ENCODE data around the gene MYH13. TPM values are rescaled to one million over a fixed set of nuclear protein-coding genes. Genes with fewer than 3 reads are reported as not detected.
A peak's percentile ranks its signal among the peaks of the same experiment; 100 is the strongest.

Gene MYH13
- total and polyA plus RNA-seq, 10 of the 15 experiments (the other 5 are each of a cell fraction or from before 2014, with no cell fraction given) = 0.01 to 0.04 (median 0.03) TPM; not detected in 4

DNA sequence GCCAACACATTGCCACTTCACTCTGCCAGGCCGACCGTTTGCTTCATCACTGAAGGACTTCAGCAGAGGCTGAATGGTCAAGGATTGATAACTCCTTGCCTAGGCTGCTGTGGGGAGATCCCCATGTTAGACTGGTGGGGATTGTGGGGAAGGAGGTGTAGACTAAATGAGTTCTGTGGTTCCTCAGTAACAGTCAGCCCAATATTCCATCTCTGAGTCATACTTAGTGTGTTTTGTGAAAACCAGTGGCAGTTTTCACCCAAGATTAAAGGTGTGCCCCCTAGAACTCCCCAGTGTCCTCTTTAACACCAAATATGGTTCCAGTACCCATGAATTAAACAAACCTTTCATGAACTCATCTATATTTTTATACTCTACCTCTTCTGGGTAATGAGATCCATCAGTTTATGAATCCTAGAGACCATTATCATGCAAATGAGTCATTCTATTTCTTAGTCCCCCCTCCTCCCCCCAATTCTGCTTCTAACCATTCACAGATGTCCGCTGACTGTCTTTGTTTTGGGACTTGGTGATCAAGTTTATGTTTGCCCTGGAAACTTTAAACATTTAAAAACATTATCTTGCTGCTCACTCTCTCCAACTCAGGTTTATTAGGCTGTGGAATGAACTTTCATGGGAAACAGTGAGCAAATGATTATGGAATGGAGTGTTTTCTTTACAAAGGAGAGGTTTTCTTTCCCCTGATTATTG is 107.6 kb downstream of the MYH13 start:
- WGBS (ENCODE audit: insufficient coverage, insufficient replicate concordance, low lambda C conversion rate, missing lambda C conversion rate) = 0% methylated on average over 3 of the region's 3 CpGs
- H3K9ac ChIP-seq (ENCODE audit: control insufficient read depth, insufficient read depth, low read length) = no peak overlapping the region
- CTCF ChIA-PET = no interaction called here
- POLR2A ChIA-PET = no interaction called here
- H3K4me2 ChIP-seq (ENCODE audit: control insufficient read depth, insufficient read depth) = no peak overlapping the region
- no peak overlapping the region for H3K4me3 ChIP-seq
- H3K79me2 ChIP-seq (ENCODE audit: control insufficient read depth, insufficient read depth, low read length) = no peaks in the 10 kb centered on the region
- in situ Hi-C loops (cut with MboI) = no loop called here
- SMC1A ChIA-PET (ENCODE audit: uncharacterized antibody, unreplicated experiment) = no interaction called here
- TF ChIP-seq RUNX3 (IDR thresholded peaks at IDR 0.05; ENCODE audit: low read length) (peak; percentile 48; the same call in 1 of the 2 replicates), ZZZ3 (IDR thresholded peaks at IDR 0.05; ENCODE audit: control insufficient read depth, insufficient read length, low read depth) (no peak), ESRRA (IDR thresholded peaks at IDR 0.05; ENCODE audit: low read length) (no peak)
- H3K4me1 ChIP-seq (ENCODE audit: control insufficient read depth, insufficient read depth, low read length) = peaks cover 7% of the 10 kb centered on the region
- H3K27ac ChIP-seq (ENCODE audit: control insufficient read depth, insufficient read depth) = no peak overlapping the region
- ATAC-seq (peak; percentile 88), DNase-seq (ENCODE audit: low read depth, low spot score) (peak; percentile 23), FAIRE-seq (no peak)
- no peaks in the 10 kb centered on the region for H3K27me3 ChIP-seq (replicated peaks in 1 of 2; ENCODE audit: control insufficient read depth in 2 of 2, insufficient read depth in 2 of 2, low read length in 1 of 2)
- BruUV-seq (replicated peaks) = no TSS peak
- H4K20me1 ChIP-seq (ENCODE audit: control insufficient read depth, insufficient read depth) = no peaks in the 10 kb centered on the region
- H3K9me3 ChIP-seq (replicated peaks; ENCODE audit: control insufficient read depth, insufficient read depth, low read length) = peaks cover 8% of the 10 kb centered on the region
- RAD21 ChIA-PET (ENCODE audit: unreplicated experiment) = no interaction called here
- no peak overlapping the region; the same call in 1 of the 2 replicates for H2AFZ ChIP-seq (ENCODE audit: control insufficient read depth, low read depth, low read length)
- no peaks in the 10 kb centered on the region for H3K36me3 ChIP-seq (ENCODE audit: control insufficient read depth in 2 of 2, insufficient read depth in 2 of 2, low read length in 1 of 2)
- intact Hi-C loops (cut with micrococcal nuclease; ENCODE audit: unreplicated experiment) = no loop called here

DNA sequence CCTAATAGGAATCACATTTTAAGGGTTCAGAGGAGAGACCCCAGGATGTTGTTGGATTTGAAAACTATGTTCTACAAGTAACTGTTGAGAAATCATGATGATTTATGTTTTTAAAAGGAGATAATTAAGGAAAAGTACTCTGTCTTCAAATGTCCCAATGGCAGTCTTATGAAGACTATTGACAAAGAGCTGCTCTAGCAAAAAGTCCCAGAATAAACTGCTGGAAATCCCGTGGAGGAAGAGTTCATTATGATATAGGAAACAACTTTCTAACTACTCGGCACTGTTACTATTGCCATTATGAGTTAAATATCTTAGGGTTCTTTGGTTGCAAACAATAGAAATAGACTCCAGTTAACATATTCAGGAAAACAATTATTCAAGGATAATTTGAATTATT is 108.8 kb downstream of the MYH13 start:
- no peak overlapping the region for H3K4me2 ChIP-seq (ENCODE audit: control insufficient read depth, insufficient read depth)
- FAIRE-seq (no peak), ATAC-seq (no peak), DNase-seq (ENCODE audit: low read depth, low spot score) (no peak)
- peaks cover 8% of the 10 kb centered on the region for H3K9me3 ChIP-seq (replicated peaks; ENCODE audit: control insufficient read depth, insufficient read depth, low read length)
- in situ Hi-C loops (cut with MboI) = no loop called here
- H3K4me3 ChIP-seq = no peak overlapping the region
- TF ChIP-seq TARDBP (IDR thresholded peaks at IDR 0.05; ENCODE audit: borderline replicate concordance) (no peak), CREM (IDR thresholded peaks at IDR 0.05; ENCODE audit: low read depth) (no peak), POLR2AphosphoS2 (IDR thresholded peaks at IDR 0.05; ENCODE audit: low read depth, low read length) (no peak), HDAC2 (IDR thresholded peaks at IDR 0.05) (no peak), SIX5 (IDR thresholded peaks at IDR 0.05; ENCODE audit: low read depth, low read length, severe bottlenecking) (no peak), NR2C1 (IDR thresholded peaks at IDR 0.05) (no peak)
- TF ChIP-seq, protein P1, sequence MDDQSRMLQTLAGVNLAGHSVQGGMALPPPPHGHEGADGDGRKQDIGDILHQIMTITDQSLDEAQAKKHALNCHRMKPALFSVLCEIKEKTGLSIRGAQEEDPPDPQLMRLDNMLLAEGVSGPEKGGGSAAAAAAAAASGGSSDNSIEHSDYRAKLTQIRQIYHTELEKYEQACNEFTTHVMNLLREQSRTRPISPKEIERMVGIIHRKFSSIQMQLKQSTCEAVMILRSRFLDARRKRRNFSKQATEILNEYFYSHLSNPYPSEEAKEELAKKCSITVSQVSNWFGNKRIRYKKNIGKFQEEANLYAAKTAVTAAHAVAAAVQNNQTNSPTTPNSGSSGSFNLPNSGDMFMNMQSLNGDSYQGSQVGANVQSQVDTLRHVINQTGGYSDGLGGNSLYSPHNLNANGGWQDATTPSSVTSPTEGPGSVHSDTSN (IDR thresholded peaks at IDR 0.05; ENCODE audit: insufficient replicate concordance, low read depth, low read length) = no peak
- TF ChIP-seq, protein P2, sequence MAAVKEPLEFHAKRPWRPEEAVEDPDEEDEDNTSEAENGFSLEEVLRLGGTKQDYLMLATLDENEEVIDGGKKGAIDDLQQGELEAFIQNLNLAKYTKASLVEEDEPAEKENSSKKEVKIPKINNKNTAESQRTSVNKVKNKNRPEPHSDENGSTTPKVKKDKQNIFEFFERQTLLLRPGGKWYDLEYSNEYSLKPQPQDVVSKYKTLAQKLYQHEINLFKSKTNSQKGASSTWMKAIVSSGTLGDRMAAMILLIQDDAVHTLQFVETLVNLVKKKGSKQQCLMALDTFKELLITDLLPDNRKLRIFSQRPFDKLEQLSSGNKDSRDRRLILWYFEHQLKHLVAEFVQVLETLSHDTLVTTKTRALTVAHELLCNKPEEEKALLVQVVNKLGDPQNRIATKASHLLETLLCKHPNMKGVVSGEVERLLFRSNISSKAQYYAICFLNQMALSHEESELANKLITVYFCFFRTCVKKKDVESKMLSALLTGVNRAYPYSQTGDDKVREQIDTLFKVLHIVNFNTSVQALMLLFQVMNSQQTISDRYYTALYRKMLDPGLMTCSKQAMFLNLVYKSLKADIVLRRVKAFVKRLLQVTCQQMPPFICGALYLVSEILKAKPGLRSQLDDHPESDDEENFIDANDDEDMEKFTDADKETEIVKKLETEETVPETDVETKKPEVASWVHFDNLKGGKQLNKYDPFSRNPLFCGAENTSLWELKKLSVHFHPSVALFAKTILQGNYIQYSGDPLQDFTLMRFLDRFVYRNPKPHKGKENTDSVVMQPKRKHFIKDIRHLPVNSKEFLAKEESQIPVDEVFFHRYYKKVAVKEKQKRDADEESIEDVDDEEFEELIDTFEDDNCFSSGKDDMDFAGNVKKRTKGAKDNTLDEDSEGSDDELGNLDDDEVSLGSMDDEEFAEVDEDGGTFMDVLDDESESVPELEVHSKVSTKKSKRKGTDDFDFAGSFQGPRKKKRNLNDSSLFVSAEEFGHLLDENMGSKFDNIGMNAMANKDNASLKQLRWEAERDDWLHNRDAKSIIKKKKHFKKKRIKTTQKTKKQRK (IDR thresholded peaks at IDR 0.05; ENCODE audit: low read depth, low read length) = no peak
- TF ChIP-seq, protein P3, sequence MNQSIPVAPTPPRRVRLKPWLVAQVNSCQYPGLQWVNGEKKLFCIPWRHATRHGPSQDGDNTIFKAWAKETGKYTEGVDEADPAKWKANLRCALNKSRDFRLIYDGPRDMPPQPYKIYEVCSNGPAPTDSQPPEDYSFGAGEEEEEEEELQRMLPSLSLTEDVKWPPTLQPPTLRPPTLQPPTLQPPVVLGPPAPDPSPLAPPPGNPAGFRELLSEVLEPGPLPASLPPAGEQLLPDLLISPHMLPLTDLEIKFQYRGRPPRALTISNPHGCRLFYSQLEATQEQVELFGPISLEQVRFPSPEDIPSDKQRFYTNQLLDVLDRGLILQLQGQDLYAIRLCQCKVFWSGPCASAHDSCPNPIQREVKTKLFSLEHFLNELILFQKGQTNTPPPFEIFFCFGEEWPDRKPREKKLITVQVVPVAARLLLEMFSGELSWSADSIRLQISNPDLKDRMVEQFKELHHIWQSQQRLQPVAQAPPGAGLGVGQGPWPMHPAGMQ (IDR thresholded peaks at IDR 0.05; ENCODE audit: borderline replicate concordance) = no peak
- intact Hi-C loops (cut with micrococcal nuclease; ENCODE audit: unreplicated experiment) = no loop called here
- H3K27me3 ChIP-seq (replicated peaks in 1 of 2; ENCODE audit: control insufficient read depth in 2 of 2, insufficient read depth in 2 of 2, low read length in 1 of 2) = no peaks in the 10 kb centered on the region
- H3K9ac ChIP-seq (ENCODE audit: control insufficient read depth, insufficient read depth, low read length) = no peak overlapping the region
- no peaks in the 10 kb centered on the region for H3K36me3 ChIP-seq (ENCODE audit: control insufficient read depth in 2 of 2, insufficient read depth in 2 of 2, low read length in 1 of 2)
- H3K27ac ChIP-seq (ENCODE audit: control insufficient read depth, insufficient read depth) = no peak overlapping the region
- H3K79me2 ChIP-seq (ENCODE audit: control insufficient read depth, insufficient read depth, low read length) = no peaks in the 10 kb centered on the region
- WGBS (ENCODE audit: insufficient coverage, insufficient replicate concordance, low lambda C conversion rate, missing lambda C conversion rate) = 24% methylated on average over 2 of the region's 2 CpGs
- RAD21 ChIA-PET (ENCODE audit: unreplicated experiment) = no interaction called here
- SMC1A ChIA-PET (ENCODE audit: uncharacterized antibody, unreplicated experiment) = no interaction called here
- H2AFZ ChIP-seq (ENCODE audit: control insufficient read depth, low read depth, low read length) = no peak overlapping the region
- H3K4me1 ChIP-seq (ENCODE audit: control insufficient read depth, insufficient read depth, low read length) = peaks cover 7% of the 10 kb centered on the region
- no TSS peak for BruUV-seq (replicated peaks)
- CTCF ChIA-PET = no interaction called here
- no peaks in the 10 kb centered on the region for H4K20me1 ChIP-seq (ENCODE audit: control insufficient read depth, insufficient read depth)
- POLR2A ChIA-PET = no interaction called here

All from GM12878 (cell line).